ENCODE data around the gene CACNA1S.

CACNA1S gene

GRCh38 chr1:201092738-201093137, 19.5 kb downstream of the CACNA1S start:
- DNase-seq = no peak

GRCh38 chr1:201091256-201091655, 21.0 kb downstream of the CACNA1S start:
- DNase-seq = no peak

- no peak for DNase-seq
Measured at GRCh38 chr1:201090541-201090940, 21.7 kb downstream of the CACNA1S start.

- DNase-seq = no peak
Measured at GRCh38 chr1:201089596-201089995, 22.6 kb downstream of the CACNA1S start.

- no peak for DNase-seq
Measured at GRCh38 chr1:201088901-201089525, 23.2 kb downstream of the CACNA1S start.

- DNase-seq = no peak
Measured at GRCh38 chr1:201088395-201088794, 23.8 kb downstream of the CACNA1S start.

GRCh38 chr1:201085902-201086735, 26.1 kb downstream of the CACNA1S start:
- peak; percentile 39 for DNase-seq

- no peak for DNase-seq
Measured at GRCh38 chr1:201084295-201084694, 27.9 kb downstream of the CACNA1S start.

- DNase-seq = no peak
Measured at GRCh38 chr1:201083741-201084140, 28.5 kb downstream of the CACNA1S start.

GRCh38 chr1:201080135-201080534, 32.1 kb downstream of the CACNA1S start:
- no peak for DNase-seq

GRCh38 chr1:201077736-201078135, 34.5 kb downstream of the CACNA1S start:
- DNase-seq = no peak

GRCh38 chr1:201077116-201077515, 35.1 kb downstream of the CACNA1S start:
- no peak for DNase-seq

- no peak for DNase-seq
Measured at GRCh38 chr1:201076092-201076491, 36.1 kb downstream of the CACNA1S start.

GRCh38 chr1:201074018-201074417, 38.2 kb downstream of the CACNA1S start:
- DNase-seq = no peak

GRCh38 chr1:201072922-201073321, 39.3 kb downstream of the CACNA1S start:
- DNase-seq = no peak

GRCh38 chr1:201072149-201072548, 40.1 kb downstream of the CACNA1S start:
- DNase-seq = no peak

GRCh38 chr1:201069636-201070035, 42.6 kb downstream of the CACNA1S start:
- no peak for DNase-seq

GRCh38 chr1:201068976-201069375, 43.2 kb downstream of the CACNA1S start:
- DNase-seq = no peak

- DNase-seq = no peak
Measured at GRCh38 chr1:201066986-201067385, 45.2 kb downstream of the CACNA1S start.

- no peak for DNase-seq
Measured at GRCh38 chr1:201065686-201066085, 46.5 kb downstream of the CACNA1S start.

- no peak for DNase-seq
Measured at GRCh38 chr1:201064806-201065205, 47.4 kb downstream of the CACNA1S start.

GRCh38 chr1:201063145-201063544, 49.1 kb downstream of the CACNA1S start:
- DNase-seq = no peak

GRCh38 chr1:201062511-201063091, 49.6 kb downstream of the CACNA1S start:
- DNase-seq = no peak

- DNase-seq = no peak
Measured at GRCh38 chr1:201061886-201062285, 50.3 kb downstream of the CACNA1S start.

Measured in right hindlimb (tissue), 1 donor.